Psoas muscle (tissue), 8 donors: ENCODE results near the gene APLNR. TPM values are rescaled to one million over a fixed set of nuclear protein-coding genes. Genes with fewer than 3 reads are reported as not detected.
A peak's percentile ranks its signal among the peaks of the same experiment; 100 is the strongest.

Source experiments
- ATAC-seq, 4 donors: fragments of 200-7000 bp; cut with Tn5 transposase; one replicate each; pipeline ENCODE4 v1.9.1; 2020; ENCODE audit warnings: moderate library complexity in 3 of 4, mild to moderate bottlenecking in 2 of 4
- DNase-seq, 2 donors: peaks; one replicate each; pipeline ENCODE4 v3.0.0-alpha.2; 2020
- H3K27ac ChIP-seq: fragments of 200-600 bp; one replicate; pipeline ENCODE4 v1.8.0; 2022
- H3K27me3 ChIP-seq, 3 donors: fragments of 200-600 bp in 1 of 3; one replicate each; pipeline versions ENCODE4 v1.6.1 to v1.8.0; 2013 to 2022; ENCODE audit warnings: low read length in 2 of 3, mild to moderate bottlenecking in 2 of 3, moderate library complexity in 1 of 3; ENCODE audit not compliant: insufficient read depth in 3 of 3
- H3K36me3 ChIP-seq, 2 donors: fragments of 200-600 bp in 1 of 2; one replicate each; pipeline versions ENCODE4 v1.6.1 to v1.8.0; 2013 to 2022; ENCODE audit warnings: low read depth in 1 of 2, mild to moderate bottlenecking in 1 of 2, moderate library complexity in 1 of 2; ENCODE audit not compliant: insufficient read depth in 1 of 2
- H3K4me1 ChIP-seq: fragments of 200-600 bp; one replicate; pipeline ENCODE4 v1.8.0; 2022
- H3K4me3 ChIP-seq: fragments of 200-600 bp; one replicate; pipeline ENCODE4 v1.8.0; 2022; ENCODE audit warnings: mild to moderate bottlenecking
- H3K9me3 ChIP-seq: fragments of 200-600 bp; one replicate; pipeline ENCODE4 v1.8.0; 2022
- WGBS, 3 donors: extraction: QIAGEN DNeasy Blood & Tissue Kit; methylation state at CpG; one replicate each; pipeline versions ENCODE4 v1.1.6 to v1.1.7; 2013; 5-methylcytosine and 5-hydroxymethylcytosine counted together
- intact Hi-C, 2 donors: fragments of 100-400 bp; cut with DNase I; formaldehyde crosslinking; loops; one replicate each; pipeline versions ENCODE4 v1.11.0 to v1.14.2; 2022
- polyA plus RNA-seq, 3 donors: library from polyadenylated mRNA; stranded (reverse); fragments of 200-250 nt; gene quantifications; one replicate each; pipeline ENCODE4 v1.2.3, GENCODE V29; 2013
- total RNA-seq, 4 donors: library from RNA; stranded (reverse); fragmentation: NEBNext Ultra II Directional in 2 of 4; extraction: Animal tissue kit (Norgen Biotek cat#: 25700) in 2 of 4; gene quantifications; one replicate each; pipeline versions ENCODE4 v1.2.1 to v1.2.4, GENCODE V29; 2021 to 2023
- TF ChIP-seq, protein P1 (sequence below): fragments of 200-600 bp; IDR thresholded peaks from one replicate; pipeline ENCODE4 v1.8.0; 2022; ENCODE audit warnings: antibody characterized with exemption
- donor health status: healthy with polysubstance abuse.
- donor health status: DM: no; HTN: no; CAD: no; lungs with moderate emphysema.
- donor health status: Bipolar disorder and iron deficiency.
- donor health status: healthy.
- donor health status: DM: yes; HTN: yes; CAD: no.
- donor health status: DM: no; HTN: no; CAD: no.
- donor health status: DM: no; HTN: no; CAD: no.
- donor health status: DM: yes; HTN: yes; CAD: no.

Gene APLNR
- total and polyA plus RNA-seq, 7 donors, result 0.75 to 17.0 (median 3.5) TPM

DNA sequence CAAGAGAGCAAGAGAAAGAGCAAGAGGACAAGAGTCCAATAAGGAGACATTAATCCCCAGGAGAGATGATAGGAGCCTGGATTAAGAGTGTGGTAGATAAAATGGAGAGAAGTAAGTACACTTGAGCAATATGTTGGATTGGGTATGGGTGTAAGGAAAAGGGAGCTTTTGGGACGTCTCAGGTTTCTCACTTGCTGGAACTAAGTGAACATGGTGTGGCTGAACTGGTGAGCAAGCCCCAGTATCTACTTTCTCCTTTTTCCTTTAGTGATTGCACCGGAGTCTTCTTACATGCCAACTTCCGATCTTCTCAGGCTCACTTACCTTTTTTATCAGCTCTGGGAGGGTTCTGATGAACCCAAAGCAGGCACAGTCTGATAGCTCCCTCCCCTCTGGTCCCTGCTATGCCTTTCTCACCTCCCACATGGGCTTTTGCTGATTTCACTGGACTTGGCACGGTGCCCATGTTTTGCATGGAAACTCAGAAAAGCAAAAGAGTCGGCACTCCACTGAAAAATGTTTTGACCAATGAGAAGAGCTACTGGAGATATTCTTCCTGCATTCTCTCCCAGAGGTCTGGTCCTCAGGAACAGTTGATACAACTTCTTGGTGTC lies 14.5 kb upstream of the APLNR start:
- intact Hi-C loops, result no loop called here
- Histone ChIP-seq H3K36me3 (no peaks in the 10 kb centered on the region), H3K27ac (no peak overlapping the region), H3K27me3 (peaks cover 0 to 6% (median 2%) of the 10 kb centered on the region in 3 donors), H3K4me3 (no peak overlapping the region), H3K4me1 (peaks cover 14% of the 10 kb centered on the region), H3K9me3 (no peaks in the 10 kb centered on the region)
- DNase-seq (peak in 1 of 2 donors; percentile 41), ATAC-seq (peak; percentile 27 to 65 (median 60))
- 23 to 44% (median 25%) methylated on average over 5 of the region's 5 CpGs for WGBS, 3 donors
- TF ChIP-seq, protein P1, sequence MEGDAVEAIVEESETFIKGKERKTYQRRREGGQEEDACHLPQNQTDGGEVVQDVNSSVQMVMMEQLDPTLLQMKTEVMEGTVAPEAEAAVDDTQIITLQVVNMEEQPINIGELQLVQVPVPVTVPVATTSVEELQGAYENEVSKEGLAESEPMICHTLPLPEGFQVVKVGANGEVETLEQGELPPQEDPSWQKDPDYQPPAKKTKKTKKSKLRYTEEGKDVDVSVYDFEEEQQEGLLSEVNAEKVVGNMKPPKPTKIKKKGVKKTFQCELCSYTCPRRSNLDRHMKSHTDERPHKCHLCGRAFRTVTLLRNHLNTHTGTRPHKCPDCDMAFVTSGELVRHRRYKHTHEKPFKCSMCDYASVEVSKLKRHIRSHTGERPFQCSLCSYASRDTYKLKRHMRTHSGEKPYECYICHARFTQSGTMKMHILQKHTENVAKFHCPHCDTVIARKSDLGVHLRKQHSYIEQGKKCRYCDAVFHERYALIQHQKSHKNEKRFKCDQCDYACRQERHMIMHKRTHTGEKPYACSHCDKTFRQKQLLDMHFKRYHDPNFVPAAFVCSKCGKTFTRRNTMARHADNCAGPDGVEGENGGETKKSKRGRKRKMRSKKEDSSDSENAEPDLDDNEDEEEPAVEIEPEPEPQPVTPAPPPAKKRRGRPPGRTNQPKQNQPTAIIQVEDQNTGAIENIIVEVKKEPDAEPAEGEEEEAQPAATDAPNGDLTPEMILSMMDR, result no peak

DNA sequence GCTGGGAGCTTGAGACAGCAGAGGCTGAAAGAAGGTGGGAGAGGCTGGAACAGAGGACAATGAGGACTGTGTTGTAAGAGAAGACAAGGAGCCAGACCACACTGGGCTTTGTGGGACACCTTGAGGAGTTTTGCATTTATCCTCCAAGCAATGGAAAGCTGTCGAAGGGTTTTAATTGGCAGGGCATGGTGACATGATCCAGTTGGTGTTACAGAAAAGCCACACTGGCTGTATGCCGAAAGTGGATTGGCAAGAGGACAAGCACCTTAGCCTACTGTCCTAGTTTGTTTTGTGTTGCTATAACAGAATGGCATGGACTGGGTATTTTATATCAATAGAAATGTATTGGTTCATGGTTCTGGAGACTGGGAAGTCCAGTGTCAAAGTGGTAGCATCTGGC lies 14.0 kb upstream of the APLNR start:
- Histone ChIP-seq H3K4me3 (no peak overlapping the region), H3K27me3 (peaks cover 0 to 6% (median 2%) of the 10 kb centered on the region in 3 donors), H3K4me1 (peaks cover 14% of the 10 kb centered on the region), H3K9me3 (no peaks in the 10 kb centered on the region), H3K36me3 (no peaks in the 10 kb centered on the region), H3K27ac (no peak overlapping the region)
- TF ChIP-seq, protein P1, result no peak
- ATAC-seq (peak in 3 of 4 donors; percentile 37 to 47 (median 44)), DNase-seq (no peak)
- 30 to 41% (median 36%) methylated on average over 2 of the region's 2 CpGs for WGBS, 3 donors
- intact Hi-C loops, result no loop called here

DNA sequence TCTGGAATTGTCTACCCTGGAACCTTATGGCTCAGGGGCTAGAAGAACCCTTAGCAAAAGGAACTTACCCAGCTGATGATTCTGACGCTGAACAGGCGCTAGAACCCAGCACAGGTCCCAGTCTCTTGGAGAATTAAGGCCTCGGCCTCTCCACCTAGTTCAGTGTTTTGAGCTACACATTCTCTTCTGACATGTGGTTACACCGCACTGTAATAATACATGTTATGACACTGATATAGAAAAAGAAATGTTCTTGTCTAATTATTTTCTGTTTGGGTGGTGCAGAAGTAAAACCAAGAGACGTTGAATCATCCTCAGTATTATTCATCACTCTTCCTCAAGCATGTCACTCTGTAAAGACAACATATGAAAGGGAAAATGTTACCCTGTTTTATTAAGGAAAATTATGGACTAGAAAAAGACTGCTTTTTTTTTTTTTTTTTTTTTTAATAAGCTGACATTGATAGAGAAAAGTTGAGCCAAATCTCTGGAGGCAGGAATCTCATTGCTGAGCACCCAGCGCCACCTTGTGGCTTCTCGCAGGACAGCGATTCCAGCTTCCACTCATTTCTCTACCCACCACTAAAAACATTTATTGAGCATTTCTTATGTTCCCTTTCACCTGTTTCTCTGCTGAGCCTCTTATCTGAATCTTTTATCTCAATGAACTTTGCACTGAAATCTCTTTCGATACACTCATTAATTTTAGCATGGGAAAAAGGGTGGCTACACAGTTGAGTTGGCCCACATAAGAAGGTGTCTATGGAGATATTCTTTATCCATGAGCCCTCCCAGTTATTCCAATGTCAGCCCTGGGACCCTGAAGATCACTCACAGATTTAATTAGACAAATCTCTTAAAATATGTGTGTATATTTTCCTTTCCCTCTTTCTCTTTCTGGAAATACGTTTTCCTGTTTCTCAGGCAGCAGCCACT lies 12.6 kb upstream of the APLNR start:
- H3K9me3 ChIP-seq, result no peaks in the 10 kb centered on the region
- no peaks in the 10 kb centered on the region for H3K36me3 ChIP-seq
- H3K4me1 ChIP-seq, result peaks cover 14% of the 10 kb centered on the region
- H3K27ac ChIP-seq, result peak overlapping the region; percentile 18
- WGBS, 3 donors, result 28 to 37% (median 33%) methylated on average over 10 of the region's 10 CpGs
- ATAC-seq (peak; percentile 60 to 85 (median 70)), DNase-seq (peak; percentile 65 to 74)
- no peak overlapping the region for H3K4me3 ChIP-seq
- peaks cover 0 to 6% (median 2%) of the 10 kb centered on the region in 3 donors for H3K27me3 ChIP-seq
- intact Hi-C loops, result loop anchor here (2.0 to 10.0 kb wide), 5 partner anchors 119 to 1305 kb away; no protein-coding TSS in a partner anchor
- TF ChIP-seq, protein P1, result peak; percentile 88

DNA sequence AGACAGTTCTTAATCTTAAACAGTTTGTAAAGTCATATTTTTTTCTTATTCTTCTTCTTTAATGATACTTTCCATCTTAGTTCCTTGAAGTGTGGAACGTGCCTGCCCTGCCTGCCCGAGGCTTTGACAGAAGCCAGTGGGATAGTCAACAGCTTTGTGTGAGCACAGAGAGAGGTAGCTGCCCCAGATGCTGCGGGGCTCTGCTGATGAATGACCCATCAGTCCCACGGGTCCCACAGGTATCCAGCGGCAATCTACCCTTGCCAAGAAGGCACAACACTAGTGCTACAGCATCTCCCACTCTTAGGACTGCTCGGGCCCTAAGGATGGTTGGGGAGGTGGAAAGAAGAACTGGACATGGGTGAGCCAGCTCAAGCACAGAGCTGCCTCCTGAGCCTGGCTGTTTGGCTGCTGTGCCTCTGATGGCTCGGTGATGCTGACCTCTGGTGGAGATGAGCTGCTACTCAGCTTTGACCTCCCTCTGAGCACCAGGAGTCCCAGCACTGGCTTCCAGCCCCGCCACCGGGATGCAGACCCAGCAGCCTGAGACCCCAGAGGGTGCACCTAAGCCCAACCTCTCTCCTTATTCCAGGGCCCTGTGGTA lies 11.8 kb upstream of the APLNR start:
- 21 to 27% (median 26%) methylated on average over 9 of the region's 9 CpGs for WGBS, 3 donors
- H3K4me1 ChIP-seq, result peaks cover 14% of the 10 kb centered on the region
- TF ChIP-seq, protein P1, result peak; percentile 59
- H3K9me3 ChIP-seq, result no peaks in the 10 kb centered on the region
- H3K27ac ChIP-seq, result peak overlapping the region; percentile 18
- peak; percentile 60 to 80 (median 68) for ATAC-seq
- intact Hi-C loops, result loop anchor here (2.0 to 10.0 kb wide), 5 partner anchors 118 to 1304 kb away; no protein-coding TSS in a partner anchor
- H3K27me3 ChIP-seq, result peaks cover 0 to 6% (median 2%) of the 10 kb centered on the region in 3 donors
- DNase-seq, result peak; percentile 59 to 83
- no peak overlapping the region for H3K4me3 ChIP-seq
- no peaks in the 10 kb centered on the region for H3K36me3 ChIP-seq
